ENCODE results near the gene TMEM100.

Gene TMEM100, protein sequence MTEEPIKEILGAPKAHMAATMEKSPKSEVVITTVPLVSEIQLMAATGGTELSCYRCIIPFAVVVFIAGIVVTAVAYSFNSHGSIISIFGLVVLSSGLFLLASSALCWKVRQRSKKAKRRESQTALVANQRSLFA

DNA sequence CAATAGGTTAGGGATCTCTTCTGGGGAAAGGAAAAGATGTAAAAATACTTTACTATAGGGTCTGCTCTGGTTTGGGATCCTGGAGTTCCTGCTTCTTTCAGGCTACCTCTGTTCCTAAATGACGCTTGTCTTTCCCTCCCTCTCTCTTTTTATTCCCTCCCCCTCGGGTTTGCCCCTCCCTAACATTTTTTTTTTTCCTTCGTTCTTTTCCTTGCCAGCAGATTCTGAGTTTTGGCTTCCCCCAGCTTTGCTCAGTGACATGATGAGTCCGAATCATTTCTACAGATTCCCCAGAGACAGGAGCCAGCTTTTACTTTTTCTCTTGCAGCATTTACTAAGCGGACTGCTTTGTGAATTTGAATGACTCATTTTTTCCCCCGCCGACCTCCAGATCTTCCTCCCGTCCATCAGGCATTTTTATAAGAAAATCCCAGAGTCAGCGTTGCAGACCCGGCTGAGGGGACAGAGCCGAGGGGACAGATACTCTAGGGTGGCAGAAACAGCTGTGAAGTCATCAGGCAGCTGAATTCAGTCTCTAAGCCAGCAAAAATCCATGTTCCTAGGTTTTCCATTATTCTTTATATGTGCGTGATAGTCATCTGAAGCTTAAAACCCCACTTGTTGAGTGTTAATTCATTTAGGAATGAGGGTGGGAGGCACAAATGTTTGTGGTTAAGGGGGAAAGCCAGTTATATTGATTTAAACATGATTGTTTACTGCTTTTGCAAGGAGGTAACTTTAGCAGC is at the start of gene TMEM100:
TMEM100 (minus strand) TSS at position 123 of the 746 bp plus-strand sequence. CDS start 1,794 bp downstream, outside the sequence.
- DNase-seq: no peak

DNA sequence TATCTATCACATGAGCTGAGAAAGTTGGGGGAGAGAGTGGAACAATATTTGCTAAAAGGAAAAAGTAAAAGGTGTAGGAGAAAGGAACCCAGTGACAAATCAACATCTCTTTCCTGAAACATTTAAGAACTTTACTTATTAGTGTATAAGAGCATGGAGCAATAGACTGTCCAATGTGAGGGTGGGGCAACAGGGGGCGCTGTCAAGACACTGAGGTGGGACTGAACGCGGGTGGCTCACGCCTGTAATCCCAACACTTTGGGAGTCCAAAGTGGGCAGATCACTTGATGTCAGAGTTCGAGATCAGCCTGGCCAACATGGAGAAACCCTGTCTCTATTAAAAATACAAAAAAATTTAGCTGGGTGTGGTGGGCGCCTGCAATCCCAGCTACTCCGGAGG is 49.4 kb upstream of the TMEM100 start:
- no peak for DNase-seq

DNA sequence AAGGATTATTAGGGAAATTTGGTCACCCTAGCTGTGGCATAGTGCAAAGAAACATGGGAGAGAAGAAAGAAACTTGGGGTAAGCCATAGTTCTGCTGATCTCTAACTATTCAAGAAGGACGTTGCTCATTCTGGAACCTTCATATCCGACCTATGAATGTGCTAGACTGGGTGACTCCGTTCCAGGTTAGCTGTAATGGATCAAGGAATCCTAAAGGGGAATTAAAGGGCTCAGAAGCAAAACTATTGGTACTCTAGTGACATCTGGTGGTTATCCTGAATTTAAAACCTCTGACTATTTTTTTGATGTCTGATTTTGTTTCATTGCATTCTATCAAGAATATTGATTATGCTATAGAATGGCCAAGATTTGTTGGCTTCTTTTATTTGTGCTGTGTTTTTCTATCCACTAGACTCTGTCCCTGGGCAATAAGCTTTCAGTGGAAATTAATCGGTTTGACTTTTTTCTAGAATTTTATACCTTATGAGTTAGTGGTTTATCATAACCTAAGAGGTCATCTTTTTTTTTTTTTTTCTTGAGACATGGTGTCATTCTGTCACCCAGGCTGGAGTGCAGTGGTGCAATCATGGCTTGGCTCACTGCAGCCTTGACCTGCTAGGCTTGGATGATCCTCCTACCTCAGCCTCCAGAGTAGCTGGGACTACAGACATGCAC is 47.7 kb upstream of the TMEM100 start:
- DNase-seq: peak; percentile 17

DNA sequence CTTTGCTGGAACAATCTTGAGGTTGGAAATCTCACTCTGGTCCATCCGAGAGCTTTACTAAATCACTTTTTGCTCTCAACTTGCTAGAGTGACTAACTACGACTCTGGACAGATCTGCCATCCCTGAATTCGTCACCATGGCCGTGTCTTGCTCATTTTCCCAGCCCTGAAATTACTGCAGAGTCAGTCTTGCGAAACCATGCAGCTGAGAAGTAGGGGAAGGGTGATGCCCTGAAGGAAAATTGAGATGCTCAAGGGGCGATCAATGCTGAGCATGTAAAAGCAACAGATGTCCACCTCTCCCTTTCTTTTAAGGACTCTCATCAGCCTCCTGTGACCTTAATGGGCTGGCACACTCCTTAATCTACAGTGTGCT is 46.9 kb upstream of the TMEM100 start:
- no peak for DNase-seq

DNA sequence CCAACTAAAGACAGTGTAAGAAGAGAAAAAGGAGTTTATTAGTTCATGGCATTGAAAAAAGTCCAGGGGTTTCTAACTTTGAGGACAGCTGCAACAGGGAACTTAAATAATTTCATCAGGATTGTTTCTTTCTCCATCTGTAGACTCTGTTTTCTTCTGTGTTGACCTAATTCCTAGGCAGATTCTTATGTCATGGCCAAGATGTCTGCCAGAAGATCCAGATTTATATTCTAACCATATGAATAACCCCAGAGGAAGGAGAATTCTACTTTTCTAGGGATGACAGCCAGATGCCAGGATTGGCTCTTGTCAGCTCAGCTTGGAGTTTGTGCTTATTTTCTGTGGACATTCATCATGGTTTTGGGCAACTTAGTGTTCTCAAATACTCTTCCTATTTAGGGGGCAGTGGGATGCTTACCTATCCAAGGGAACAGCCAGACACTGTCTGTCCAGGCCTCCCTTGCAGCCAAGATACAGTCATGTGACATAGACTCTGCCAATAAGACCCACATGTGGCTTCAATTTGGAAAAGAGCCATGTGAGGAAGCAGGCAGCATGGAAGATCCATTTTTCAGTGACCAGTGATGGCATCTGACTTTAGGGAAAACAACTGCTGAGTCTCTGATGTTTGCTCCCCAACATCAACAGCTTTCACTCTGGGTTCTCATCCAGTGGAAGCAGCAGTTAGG is 46.4 kb upstream of the TMEM100 start:
- no peak for DNase-seq

DNA sequence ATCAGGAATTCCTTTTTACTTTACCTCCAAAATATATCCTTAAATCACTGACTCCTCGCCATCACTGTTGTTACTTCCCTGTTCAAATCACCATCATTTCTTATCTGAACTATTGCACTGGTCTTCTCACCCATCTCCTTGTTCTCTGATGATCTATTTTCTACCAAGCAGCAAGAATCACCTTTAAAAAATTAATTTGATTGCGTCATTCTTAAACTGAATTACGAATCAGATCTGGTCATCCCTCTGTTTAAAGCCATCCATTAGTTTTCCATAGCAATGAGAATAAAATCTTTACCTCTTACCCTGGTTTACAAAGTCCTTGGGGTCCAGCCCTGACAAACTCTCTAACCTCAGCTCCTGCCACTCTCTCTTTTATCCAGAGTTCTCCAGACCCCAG is 42.8 kb upstream of the TMEM100 start:
- no peak for DNase-seq

DNA sequence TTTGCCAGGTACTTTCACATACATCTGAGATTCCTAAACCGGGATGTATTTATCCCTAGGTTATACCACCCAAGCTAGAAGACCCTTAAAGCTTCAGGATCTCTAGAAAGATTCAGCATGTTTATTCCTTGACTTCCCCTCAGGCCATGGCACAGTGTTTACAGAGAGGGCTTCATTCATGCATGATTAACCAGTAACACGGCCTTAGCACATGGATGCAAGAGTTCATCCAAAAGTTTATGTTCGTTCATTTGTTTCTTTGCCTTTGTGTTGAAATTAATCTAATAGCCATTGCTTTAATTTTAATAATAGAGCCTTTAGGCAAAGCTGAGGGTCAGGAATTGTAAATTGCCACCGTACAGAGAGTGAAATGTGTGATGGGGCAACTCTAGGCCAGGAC is 41.9 kb upstream of the TMEM100 start:
- no peak for DNase-seq

DNA sequence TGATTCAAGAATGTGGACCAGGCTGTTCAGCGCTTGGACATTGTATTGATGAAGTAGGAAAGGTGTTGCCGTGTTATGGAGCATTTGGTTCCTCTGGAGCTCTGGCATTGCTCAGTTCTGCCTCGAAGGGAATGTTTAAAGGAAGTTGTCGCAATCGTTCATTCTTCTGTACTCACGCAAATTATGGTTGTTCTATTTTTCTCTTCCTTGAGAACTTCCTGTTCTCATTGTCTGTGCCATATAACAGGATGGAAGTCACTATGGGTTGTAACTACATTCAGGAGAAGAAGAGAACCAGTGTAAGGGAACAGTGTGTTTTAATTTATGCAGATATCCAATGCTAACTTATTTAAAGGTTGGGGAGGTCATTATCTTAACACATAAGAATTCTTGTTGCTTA is 41.2 kb upstream of the TMEM100 start:
- no peak for DNase-seq

DNA sequence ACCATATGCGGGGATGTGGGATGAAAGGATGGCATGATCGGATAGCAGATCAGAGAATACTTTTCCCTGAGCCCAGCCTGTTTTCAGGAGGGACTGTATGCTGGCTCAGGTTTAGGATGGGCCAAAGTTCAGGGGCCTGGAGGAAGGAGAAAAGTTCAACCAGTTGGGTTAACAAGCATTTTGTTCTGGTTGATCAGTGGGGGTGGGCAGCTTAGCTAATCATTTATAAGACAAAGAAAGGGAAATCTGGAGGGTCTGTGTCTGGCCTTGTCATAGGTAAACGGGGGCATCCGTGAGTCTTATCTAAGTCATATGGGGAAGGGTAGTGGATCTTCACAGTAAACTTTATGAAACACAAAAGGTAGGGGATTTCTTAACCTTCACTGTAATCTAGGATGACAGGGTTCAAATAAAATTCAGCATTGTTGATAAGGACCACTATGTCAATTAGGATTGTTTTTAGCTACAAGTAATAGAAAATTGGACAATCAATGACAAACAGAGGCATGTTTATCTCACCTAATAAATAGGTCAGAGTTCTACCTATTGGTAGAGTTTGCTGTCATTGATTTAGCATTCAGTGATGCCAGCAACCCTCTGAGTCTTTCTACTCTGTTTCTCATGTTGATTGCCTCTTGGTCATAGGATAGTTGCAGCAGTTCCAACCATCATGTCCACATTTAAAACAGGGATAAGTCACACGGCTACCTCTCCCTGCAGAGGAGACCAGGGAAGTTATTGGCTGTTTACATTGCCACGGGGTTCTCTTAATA is 39.6 kb upstream of the TMEM100 start:
- DNase-seq: no peak

DNA sequence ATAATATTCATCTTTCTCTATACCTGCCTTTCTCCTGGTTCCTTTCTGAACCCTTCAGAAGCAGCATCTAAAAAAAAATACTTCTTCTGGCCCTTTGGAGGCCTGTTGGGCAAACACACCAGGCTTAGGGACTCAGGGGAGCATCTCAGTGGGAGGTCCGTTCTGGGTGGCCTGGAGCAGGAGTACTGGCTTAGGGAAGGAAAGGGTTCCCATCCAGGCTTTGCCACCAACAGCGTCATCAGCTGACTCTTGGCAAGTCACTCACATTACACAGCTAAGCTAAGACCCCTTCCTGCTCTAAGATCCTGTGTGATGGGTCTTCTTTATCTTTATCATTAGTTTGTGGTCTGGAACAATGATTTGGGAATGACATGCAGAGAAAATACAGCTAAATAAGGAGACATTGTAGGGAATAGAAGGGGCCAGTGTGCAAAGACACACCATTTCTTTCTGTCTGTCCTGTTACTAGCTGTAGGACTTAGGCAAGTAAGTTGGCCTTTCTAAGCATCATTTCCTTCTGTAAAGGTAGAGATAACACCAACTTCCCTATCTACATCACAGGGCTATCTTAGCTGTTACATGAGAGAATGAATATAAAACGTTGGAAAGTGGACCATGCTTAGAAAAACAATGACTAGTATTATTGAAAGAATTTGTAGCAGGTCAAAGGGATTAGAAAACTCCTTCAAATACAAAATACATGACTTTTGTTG is 38.1 kb upstream of the TMEM100 start:
- no peak for DNase-seq

DNA sequence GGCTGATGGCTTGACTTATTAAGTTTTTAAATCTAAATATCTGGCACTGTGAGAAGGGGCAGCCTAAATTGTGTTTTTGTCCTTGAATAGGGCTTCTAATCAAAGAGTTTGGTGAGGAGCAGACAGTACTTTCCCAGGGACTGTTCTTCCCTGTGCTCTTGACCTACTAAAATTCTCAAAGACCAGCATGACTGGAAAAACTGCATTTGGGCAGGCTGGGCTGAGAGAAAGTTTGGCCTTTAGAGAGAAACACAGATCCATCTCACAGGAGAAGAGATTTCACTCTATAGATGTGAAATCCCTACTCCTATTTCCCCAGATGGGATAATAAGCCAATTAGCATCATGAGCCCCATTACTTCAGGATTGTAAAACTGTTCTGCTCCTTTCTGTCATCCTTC is 35.5 kb upstream of the TMEM100 start:
- no peak for DNase-seq

DNA sequence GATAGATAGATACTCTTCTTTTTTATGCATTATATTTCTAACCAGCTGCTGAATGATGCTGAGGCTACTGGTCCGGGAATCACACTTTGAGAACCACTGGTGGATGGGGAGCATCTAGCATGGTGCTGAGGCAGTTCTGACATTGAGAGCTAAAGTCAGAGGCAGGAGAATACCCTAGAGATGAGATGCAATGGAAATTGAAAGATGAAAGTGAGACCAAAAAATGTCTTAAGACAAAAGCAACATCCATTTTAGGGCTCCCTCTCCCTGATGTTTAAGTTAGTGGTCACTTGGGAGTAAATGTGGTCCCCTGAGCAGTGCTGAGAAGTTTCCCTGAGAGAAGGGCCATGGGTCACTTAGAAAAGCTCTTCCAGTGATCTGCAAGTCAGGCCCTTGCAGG is 35.0 kb upstream of the TMEM100 start:
- DNase-seq: no peak

DNA sequence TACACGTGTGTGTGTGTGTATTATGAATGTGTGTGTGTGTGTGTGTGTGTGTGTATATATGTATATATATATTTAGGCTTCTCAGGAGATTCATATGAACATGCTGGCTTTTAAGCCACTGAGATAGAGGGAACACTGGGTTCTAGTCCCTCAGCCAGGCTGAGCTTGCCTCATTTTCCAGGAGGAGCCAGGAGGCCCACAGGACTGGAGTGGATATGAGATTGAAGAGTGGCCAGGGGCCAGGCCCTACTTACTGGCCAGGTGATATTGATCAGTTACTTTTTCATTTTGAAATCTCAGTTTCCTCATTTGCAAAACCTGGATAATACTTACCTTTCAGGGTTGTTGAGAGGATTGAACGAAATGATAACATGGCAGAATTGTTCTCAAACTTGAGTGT is 34.0 kb upstream of the TMEM100 start:
- DNase-seq: no peak

DNA sequence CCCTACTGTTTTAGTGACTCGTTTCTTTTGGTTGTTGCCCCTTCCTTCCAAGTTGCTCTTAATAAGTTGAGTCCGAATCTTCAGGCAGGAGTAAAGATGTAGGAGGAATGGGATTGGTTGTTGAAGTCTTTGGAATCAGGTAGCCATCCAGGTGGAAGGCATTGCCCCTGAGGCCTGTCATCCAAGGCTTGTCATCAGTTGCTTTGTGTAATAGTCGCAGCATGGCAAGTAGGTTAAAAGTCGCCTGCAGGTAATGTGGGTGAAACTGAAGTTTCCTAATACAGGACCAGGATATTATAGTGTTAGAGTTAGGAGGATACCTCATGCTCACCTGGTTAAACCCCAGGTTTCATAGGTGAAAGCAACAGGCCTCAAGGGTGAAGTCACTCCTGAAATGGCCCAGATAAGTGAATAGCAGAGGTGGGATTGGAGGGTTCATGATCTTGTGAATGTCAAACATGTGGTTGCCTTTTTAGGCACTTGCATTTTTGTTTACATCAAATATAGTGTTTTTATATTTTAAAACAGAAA is 29.1 kb upstream of the TMEM100 start:
- DNase-seq: no peak

DNA sequence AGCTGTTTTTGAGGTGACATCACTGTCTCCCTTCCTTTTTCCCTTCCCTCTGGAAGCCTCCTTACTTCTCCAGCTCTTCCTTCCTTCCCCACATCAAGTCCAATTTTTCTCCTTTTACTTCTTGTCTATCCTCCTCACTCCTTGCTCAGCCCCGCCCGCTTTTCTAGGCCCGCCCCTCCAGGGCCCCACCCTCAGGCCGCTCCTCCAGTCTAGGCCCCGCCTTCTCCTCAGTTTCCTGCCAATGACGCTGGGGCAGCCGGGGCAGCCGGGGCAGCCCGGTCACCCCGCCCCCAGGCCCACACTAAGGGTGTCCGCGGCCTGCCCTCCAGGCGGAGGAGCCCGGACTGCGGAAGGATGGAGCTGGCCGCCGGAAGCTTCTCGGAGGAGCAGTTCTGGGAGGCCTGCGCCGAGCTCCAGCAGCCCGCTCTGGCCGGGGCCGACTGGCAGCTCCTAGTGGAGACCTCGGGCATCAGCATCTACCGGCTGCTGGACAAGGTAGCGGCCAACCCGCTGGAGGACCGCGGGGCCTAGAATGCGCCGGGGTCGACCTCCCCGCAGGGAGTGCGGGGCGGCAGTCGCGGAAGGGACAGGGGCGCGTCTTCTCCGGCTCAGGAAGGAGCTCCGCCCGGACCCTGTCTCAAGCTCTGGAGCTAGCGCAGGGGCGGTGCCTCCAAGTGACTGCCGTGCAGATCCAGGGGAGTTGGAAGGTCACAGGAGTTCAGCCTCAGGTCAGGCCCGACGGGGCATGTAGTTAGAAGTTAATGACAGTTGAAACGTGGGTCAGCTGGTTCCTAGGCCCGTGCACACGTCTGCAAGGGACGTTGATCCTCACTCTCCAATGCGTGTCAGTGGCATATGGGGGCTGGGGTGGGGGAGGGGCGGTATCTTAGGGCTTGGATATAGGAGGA is 28.3 kb upstream of the TMEM100 start, which contains the start of gene PCTP:
PCTP (plus strand) TSS at position 302 of the 908 bp plus-strand sequence; CDS start at position 355, 53 bp downstream.
- peak; percentile 23 for DNase-seq

DNA sequence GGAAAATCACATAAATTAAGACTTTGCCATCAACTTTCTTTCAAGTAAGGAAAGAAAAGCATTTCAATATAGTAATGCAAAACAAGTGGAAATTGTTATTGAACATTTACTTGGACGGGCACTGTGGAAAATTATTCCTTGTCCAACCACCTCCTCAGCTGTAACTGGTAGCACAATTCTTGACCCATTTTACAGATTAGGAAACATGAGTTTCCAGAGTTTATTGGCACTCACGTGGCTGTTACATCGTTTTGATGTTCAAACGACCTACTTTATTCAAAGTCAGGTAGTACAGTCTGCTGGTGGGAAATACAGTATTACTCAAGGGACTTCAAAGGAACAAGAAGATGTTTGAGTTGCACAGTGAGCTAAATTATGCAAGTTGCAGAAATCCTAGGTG is 27.3 kb upstream of the TMEM100 start:
- no peak for DNase-seq

DNA sequence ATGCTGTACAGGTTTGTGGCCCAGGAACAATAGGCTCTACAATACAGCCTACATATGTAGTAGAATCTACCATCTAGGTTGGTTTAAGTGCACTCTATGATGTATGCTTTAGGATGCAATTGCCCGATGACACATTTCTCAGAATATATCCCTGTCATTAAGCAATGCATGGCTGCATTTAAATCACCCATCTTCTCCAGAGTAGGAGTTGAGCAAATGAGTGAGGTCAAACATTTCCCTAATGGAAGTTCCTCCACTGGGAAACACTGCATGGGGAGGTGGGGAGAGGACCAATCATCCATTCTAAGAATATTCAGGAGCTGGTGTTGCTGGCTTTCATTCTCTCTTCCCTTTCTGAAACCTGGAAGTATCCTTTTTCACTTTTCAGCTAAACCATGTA is 26.2 kb upstream of the TMEM100 start:
- DNase-seq: no peak

DNA sequence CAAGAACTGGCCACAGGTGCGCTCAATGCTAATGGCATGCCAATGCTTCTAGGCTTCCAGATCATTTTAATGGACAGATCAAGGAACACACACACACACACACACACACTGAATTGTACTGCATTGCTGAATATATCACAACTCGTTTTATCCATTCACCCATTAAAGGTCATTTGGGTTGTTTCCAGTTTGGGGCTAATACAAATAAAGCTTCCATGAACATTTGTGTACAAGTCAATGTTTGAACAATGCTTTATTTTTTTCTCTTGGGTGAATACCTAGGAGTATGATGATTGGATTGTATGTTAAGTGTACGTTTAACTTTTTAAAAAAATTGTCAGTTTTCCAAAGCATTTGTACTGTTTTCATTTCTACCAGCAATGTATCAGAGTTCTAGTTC is 24.5 kb upstream of the TMEM100 start:
- DNase-seq: no peak

DNA sequence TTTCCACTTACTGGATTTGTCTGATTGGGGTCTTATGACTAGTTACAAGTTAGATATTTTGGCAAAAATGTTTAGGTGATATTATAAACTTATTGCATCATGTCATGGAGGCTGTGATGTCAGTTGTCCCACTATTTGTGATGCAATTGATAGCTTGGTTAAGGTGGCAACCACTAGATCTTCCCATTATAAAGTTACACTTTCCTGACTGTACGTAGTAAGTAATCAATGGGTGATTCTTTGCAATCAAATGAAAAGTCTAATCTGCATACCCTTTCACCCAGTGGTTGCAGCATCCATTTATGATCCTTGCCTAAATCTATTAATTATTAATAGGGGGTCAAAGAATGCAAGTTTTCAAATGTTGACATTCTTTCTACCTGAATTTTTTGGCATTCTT is 23.8 kb upstream of the TMEM100 start:
- no peak for DNase-seq

DNA sequence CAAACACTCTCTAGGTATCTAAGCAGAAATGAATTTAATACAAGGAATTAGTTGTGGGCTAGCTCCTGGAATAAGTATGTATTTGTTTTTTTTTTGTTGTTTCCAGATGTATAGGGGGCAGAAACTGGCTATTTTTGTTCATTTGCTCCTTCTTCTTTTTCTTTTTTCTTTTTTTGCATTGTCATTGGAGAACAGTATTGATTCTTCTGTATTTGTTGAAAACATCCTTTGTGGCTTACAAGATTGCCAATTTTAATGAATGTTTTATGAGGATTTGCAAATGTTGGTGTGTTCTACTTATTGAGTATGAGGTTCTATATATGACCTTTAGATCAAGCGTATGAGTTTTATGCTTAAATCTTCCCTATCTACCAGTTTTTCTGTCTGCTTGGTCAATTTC is 22.6 kb upstream of the TMEM100 start:
- no peak for DNase-seq

Data from NCI-H748 treated with DMSO at 0.1 percent for 48 hours (cell line).